NCI-H526 treated with DMSO at 0.1 percent for 48 hours (cell line): ENCODE measurements around the gene APLP1.
"Not testable (repeated sequence)": the region's sequence is repeated elsewhere in the genome, so short reads cannot be mapped to it uniquely, and the experiment has no call there.

ENCODE experiments used
- DNase-seq: peaks from one replicate; lab custom pipeline; 2025; lab: John Stamatoyannopoulos, UW

APLP1 gene

DNA sequence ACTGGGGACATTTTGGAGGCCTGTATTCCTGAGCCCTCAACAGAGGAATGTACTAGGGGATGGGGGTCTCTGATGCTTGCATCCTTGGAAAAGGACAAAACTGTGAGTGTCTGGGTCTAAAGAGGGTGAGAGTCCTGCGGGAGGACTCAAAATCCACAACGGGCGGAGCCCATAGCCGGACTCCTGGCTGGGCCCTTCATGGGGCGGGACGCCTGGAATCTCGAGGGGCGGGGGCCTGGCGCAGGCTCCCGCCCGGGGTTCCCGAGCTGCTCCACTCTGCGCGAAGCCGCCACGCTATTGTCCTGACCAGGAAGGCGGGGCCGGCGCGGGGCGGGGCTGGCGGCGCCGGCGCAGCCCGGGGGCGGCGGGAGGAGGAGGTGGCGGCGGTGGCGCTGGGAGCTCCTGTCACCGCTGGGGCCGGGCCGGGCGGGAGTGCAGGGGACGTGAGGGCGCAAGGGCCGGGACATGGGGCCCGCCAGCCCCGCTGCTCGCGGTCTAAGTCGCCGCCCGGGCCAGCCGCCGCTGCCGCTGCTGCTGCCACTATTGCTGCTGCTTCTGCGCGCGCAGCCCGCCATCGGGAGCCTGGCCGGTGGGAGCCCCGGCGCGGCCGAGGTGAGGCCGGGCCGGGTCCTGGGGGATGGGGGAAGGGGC is at the start of gene APLP1:
Gene APLP1 (plus strand): TSS at position 403 of the 651 bp plus-strand sequence. CDS start 63 bp downstream, at position 466.
- DNase-seq = peak; percentile 62

DNA sequence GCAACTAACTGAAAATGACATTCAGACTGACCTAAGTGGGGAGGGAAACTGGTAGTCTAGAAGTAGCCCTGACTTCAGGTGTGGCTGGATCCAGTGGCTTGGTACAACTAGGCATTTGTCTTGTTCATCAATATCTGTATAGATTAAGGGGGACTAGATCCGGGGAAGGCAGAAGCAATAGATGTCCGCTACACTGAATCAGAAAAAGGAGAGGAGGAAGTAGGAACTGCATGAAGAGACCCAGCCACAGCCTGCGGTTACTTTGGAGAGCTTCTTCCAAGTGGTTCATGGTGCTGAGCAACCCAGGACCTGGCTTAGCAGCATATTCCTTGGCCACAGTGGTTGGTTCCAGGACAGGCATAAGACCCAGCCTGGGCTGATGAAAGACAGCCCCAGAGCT is 45.8 kb upstream of the APLP1 start:
- DNase-seq = no peak

DNA sequence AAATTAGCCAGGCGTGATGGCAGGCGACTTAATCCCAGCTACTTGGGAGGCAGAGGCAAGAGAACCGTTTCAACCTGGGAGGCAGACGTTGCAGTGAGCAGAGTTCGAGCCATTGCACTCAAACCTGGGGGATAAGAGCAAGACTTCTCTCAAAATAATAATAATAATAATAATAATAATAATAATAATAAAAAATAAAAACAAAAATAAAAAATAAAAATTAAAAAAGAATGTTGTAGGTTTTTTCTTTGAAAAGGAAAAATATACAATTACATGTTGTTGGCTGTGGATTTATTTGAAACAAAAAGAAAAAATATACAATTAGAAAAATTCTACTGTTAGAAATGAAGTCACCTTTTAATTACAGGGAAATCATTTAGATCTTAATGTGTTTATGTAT is 44.2 kb upstream of the APLP1 start:
- DNase-seq = no peak

DNA sequence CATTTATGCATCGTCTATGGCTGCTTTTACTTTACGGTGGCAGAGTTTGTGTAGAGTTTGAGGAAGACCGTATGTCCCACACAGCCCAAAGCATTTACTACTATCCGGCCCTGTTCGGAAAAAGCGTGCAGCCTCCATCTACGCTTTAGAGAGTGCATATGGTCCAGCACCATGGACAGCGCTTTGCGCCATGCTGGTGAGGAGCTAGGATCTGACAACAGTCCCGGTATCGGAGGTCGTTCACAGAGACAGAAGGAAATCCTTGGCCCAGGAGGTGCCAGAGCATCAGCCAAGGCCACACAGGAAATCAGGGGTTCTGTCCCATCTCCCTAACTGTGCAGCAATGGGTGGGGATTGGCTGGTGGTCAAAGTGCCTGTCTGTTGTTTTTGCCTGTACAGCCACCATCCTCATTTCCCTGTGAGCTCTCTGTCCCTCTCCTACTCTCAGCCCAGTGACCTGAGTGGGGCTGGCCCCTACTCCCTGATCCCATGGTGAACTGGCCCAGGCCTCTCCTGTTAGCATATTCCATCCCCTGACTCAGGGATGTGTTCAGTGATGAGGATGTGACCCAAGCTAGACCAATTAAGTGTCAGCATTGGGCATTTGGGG is 39.6 kb upstream of the APLP1 start:
- DNase-seq = no peak

DNA sequence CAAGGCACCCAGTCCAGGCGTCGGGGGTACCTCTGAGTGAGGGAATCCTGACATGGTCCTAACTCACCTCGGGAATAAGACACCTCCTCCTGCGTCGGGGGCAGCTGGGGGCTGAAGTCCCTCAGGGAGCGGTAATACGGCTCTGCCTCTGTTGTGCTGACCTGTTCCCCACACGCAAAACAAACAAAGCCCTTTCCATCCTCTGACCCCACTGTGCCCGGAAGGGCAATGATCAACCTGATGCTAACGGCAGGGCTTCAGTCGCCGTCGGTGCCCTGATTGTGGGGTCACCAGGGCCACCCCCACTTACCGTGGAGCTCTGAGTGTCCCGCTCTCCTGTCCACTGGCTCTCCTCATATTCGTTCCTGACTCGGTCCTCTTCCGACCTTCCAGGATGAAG is 37.4 kb upstream of the APLP1 start:
- DNase-seq = no peak

DNA sequence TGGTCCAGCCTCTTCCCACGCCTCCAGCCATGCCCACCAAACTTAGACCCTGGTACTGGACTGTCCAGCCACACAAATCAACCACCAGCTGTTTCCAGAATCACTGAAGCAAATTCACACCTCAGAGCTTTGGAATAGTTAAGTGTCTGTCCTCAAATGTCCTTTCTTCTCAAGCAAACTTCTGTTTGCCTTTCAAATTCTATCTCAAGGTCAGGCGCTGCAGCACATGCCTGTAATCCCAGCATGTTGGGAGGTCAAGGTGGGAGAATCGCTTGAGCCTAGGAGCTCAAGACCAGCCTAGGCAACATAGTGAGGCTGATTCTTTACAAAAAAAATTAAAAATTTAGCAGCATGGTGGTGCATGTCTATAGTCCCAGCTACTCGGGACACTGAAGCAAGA is 36.3 kb upstream of the APLP1 start:
- no peak for DNase-seq

DNA sequence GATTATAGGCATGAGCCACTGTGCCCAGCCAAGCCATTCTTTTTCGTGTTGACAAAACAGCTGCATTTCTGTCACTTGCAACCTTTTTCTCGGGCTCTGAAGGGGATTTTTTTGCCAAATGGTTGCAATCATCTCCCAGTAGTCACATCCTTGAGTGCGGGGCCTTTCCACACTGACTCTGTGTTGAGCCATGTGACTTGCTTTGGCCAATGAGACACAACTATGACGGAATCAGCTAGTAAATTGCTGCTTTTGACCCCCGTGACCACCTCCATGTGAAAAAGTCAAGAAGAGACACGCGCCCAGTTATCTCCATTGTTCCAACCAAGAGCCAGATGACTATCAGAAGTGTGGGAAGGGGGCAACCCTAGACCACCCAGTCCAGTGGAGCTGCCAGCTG is 34.4 kb upstream of the APLP1 start:
- DNase-seq = no peak

DNA sequence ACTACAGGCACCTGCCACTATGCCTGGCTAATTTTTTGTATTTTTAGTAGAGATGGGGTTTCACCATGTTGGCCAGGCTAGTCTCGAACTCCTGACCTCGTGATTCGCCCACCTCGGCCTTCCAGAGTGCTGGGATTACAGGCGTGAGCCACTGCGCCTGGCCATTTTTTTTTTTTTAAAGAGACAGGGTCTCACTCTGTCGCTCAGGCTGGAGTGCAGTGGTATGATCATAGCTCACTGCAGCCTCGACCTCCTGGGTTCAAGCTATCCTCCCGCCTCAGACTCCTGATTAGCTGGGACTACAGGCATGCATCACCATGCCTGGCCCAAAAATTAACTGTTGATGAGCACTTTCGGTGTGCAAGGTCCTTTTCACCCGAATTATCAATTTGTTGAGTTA is 32.3 kb upstream of the APLP1 start:
- DNase-seq = not testable (repeated sequence)

DNA sequence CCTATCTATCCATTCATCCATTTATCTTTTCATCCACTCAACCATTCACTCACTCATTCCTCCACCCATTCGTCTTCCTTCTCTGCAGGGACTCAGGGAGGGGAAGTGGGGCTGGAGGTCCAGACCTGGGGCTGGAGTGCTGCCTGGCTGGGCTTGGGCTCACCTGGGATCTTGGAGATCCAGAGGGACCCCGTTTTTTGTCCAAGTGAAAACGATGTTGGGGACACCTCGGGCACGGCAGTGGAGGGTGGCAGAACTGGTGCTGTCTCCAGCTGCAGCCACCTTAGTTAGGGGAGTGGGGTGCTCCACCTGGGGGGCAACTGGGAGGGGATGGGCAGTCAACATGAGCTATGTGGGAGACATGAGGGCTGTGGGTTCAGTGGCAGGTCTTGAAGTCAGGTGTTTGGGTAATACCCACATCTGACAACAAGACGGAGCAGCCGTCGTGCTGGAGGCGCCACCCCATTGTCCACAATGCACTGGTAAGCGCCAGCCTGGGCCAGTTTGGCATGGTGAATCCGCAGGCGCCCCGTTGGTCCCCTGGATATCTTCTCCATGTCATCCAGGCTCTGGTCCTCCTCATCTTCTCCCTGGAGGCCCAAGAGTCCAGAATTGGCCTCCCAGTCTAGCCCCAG is 26.3 kb upstream of the APLP1 start:
- no peak for DNase-seq

DNA sequence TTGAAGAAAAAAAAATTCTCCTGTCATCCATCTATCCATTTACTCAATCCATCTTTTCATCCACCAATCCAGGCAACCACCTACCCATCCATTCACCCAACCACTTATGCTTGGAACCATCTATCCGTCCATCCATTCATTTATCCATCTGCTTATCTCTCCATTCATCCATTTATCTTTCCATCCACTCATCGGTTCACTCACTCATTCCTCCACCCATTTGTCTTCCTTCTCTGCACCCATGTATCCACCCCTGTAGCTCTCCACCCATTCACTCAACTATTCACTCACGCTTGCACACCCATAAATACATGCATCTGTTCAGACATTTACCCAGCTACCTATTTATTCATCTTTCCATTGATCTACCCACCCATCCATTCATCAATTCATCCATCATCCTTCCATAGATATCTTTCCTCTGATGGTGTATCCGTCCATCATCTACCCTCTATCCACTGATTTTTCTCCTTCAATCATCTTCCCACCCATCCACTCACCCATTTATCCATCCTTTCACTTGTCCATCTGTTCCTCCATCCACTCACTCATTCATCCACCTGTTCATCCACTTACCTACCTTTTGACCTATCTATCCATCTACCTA is 25.6 kb upstream of the APLP1 start:
- no peak for DNase-seq

DNA sequence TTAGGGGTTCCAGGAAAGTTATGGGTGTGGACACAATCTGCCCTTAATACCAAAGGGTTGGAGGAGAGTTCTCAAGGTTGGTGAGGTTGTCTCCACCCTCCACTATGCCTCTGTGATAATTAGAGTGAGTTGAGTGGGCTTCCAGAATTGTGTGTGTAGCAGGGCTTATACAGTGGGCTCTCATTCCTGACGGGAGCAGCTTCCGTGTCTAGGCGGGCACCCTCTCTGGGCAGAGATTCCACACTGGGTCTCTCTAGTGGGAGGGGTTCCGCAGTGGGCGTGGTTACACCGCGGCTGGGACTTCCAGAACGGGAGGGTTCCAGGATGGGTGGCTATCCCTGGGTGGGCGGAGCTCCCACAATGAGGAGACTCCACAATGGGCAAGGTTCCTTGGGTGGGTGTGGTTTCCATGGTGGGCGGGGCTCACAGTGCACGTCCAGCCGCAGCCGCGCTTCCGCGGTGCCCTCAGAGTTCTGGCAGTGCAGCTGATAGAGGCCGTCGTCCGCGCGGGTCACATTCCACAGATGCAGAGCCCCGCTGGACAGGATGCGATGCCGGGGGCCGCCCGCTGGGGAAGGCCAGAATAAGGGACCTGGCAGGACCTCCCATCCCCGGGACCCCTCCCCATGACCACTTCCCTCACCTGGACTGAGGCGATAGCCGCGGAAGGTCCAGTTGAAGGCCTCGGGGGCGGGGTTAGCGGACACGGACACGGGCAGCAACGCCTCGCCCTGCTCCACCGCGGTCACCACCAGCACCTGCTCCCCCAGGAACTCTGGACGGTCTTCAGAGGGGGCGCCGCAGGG is 24.5 kb upstream of the APLP1 start:
- peak; percentile 74 for DNase-seq

DNA sequence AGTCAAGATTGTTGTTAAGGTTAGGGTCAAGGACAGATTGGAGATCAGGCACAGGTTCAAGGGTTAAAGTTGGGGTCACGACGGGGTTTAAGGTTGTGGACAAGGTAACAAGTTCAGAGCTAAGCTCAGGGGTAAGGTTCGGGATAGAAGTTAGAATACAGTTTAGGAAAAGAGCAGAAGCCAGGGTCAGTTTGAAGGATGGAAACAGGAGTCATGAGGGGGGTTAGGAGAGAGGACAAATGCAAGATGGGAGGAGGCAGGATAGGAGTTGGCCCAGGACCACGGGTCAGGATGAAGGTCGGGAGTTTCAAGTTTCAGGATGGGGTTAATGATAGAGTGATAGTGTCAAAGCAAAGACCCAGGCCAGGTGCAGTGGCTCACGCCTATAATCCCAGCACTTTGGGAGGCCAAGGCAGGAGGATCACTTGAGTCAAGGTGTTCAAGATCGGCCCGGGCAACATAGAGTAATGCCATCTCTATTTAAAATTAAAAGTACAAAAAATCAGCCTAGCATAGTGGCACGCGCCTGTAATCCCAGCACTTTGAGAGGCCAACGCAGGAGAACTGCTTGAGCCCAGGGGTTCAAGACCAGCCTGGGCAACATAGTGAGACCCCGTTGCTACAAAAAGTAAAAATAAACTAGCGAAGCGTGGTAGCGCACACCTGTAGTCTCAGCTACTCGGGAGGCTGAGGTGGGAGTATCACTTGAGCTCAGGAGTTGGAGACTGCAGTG is 23.7 kb upstream of the APLP1 start:
- no peak for DNase-seq

DNA sequence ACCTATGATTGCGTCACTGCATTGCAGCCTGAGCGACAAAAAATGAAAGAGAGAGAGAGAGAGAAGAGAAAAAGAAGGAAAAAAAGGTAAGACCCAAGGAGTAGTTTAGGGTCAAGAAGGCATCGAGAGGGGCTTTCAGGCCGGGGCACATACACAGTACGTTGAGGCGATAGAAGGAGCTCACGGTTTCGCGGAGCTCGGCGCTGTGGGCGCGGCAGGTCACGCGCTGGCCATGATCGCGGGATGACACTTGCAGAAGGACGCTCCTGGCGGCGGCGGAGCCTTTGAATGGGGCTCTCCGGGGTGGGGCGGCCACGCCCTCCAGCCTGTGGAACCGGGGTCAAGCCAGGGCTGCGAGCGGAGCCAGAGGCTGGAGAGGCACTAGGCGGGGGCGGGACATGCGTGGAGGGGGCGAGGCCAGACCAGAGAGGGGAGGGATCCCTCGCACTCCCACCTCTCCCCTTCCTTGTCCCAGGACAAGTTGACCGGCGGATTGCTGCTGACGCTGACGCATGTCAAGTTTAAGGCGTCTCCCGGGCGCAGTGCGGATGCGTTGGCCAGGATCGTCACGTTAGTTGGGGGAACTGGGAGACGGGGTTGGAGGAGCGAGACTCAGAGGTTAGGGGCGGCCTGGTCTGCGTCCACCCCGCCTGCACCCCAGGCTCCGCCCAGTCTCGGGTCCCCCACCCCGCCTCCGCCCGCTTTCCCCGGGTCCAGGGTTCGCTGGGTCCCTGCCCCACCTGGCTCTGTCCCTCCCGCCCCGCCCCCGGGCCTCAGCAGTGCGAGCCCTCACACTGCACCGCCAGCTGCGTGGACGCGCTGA is 22.9 kb upstream of the APLP1 start:
- no peak for DNase-seq

DNA sequence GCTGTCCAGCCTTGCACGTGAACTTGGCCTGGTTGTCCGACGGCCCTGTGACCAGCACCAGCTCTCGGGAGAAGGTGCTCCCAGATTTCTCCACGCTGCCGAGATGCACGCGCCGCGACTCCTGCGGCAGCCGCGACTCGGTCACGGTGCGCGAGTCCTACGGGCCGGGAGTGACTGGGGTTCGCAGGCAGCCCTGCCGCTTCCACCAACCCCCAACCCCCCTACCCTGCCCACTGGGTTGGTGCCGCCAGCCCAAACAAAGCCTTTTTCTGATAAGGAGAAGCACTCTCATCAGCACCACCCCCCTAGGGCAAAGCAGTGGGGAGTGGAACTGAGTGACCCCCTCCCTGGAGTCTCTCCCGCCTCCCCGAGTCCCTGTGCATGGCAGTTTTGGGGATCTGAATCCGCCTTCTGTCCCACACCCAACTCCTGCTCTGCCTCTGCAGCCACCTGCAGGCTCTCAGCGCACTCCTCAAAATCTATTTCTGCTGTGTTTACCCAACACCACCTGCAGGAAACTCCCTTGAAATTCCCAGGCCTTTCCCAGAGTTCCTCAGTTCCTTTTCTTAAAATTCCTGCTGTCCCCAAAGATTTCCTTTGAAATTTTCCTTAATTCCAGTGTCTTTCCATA is 22.2 kb upstream of the APLP1 start:
- DNase-seq = peak; percentile 33

DNA sequence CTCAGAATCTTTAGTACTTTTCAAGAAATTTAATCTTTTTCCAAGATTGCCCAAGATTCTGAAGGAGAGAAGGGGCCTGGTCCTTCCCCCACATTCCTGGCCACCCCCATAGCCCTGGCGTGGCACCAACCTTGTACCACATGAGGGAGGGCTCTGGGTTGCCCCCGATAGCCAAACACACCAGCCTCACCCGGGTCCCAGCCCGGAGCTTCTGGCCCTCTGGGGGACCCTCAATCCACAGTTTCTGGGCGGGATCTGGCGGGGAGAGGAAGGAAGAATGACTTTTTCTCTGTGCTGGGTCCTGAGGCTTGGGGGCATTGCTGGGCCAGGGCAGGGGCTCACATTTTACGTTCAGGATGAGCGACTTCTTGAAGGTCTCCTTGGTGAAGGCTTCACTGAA is 20.5 kb upstream of the APLP1 start:
- DNase-seq = no peak

DNA sequence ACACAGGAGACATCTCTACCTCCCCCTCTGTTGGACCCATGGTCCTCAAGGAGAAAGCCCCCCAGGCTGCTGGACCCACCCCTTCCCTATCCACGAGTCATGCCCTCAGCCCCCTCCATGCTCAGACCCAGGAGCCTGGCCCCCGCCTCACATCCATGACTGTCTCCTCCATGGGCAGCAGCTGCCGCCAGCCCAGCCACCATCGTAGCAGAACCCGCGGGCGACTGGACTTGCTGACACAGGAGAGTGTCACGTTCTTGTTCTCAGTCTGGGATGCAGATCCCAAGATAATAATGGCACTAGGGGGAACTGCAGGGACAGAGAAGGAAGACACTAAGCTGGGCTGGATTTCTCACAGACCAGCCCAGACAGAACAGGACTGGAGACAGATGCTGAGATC is 19.9 kb upstream of the APLP1 start:
- no peak for DNase-seq

DNA sequence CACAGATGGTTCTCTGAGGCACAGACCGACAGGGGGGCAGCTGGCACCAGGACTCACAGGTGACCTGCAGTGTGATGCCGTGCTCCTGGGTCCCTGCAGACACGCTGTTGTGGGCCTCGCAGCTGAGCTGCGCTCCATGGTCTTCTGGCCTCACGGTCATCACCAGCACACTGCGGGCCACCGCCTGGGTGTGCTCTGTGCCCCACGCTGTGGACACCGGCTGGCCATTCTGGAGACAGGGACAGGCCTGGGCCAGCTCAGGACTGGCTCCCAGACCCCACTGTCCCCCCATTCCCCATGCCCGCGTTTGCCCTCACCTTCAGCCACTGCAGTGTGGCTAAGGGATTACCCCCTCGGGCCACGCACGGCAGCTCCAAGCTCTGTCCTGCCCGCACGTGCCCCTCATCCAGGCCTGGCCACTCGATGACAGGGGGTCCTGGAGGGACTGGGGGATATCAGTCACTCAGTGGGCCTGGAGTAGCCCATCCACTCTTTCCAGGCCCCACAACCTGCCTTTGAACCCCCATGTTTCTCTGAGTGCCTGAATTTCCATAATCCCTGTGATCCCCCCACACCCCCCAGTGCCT is 19.4 kb upstream of the APLP1 start:
- DNase-seq = no peak

DNA sequence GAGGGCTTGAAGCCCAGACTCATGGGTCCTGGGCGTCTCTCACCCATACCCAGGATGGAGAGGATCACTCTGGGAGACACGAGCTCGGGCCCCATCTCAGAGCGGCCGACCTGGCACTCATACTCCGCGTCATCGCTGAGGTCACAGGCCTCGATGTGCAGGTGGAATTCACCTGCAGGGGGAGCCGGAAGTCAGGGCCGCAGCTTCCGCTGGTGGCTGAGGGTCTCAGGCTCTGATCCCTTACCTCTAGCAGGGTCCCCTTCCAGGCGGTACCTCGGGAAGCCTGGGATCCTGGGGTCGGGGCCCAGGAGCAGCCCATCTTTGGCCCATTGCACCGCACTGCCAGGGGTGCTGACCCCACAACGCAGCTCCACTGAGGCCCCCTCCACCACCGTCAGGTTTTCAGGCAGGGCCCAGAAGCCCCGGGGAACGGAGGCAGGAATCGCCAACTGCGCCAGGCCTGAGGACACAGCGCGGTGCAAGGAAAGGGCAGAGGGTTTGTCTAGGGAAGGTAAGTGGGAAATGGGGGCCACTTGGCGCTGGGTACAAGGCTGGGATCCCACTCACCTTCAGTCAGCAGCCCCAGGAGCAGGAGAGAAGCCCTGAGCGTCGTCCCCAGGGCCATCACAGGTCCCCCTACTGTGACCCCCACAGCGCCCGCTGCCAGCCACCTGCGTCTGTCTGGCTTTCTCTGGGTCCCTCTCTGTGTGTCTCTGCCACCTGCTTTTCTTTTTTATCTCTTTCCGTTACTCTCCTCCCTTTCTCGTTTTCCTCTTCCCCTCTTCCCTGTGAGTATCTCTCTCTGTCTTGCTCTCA is 17.0 kb upstream of the APLP1 start:
- DNase-seq = no peak
